CD4-positive, alpha-beta T cell treated with Interleukin-1 beta for 1 hour (primary cell): Measurements from ENCODE around the gene TES.

ENCODE experiments used
- DNase-seq, 2 donors: peaks; one replicate each; pipeline ENCODE4 v3.0.0-alpha.2; 2020 to 2022

The TES gene

GRCh38 chr7:116251675-116252074 is 41.3 kb downstream of the TES start:
- no peak for DNase-seq

- DNase-seq = no peak
Observed at GRCh38 chr7:116252249-116252648, 41.9 kb downstream of the TES start.

GRCh38 chr7:116257156-116257555 is 46.8 kb downstream of the TES start:
- DNase-seq = no peak

GRCh38 chr7:116258734-116259133 is 48.4 kb downstream of the TES start:
- DNase-seq = peak; percentile 11 to 57

- no peak for DNase-seq
Observed at GRCh38 chr7:116259156-116259870, 49.0 kb downstream of the TES start.

GRCh38 chr7:116259871-116260440 is 49.6 kb downstream of the TES start:
- DNase-seq = no peak

GRCh38 chr7:116261904-116262303 is 51.6 kb downstream of the TES start:
- no peak for DNase-seq

- no peak for DNase-seq
Observed at GRCh38 chr7:116265881-116266280, 55.5 kb downstream of the TES start.

- DNase-seq = no peak
Observed at GRCh38 chr7:116269466-116269865, 59.1 kb downstream of the TES start.

GRCh38 chr7:116271161-116271913 is 61.0 kb downstream of the TES start:
- no peak for DNase-seq

- DNase-seq = no peak
Observed at GRCh38 chr7:116271963-116272886, 61.9 kb downstream of the TES start.

GRCh38 chr7:116273283-116273917 is 63.1 kb downstream of the TES start:
- DNase-seq = no peak

- no peak for DNase-seq
Observed at GRCh38 chr7:116273918-116274301, 63.6 kb downstream of the TES start.

- no peak for DNase-seq
Observed at GRCh38 chr7:116277070-116277469, 66.7 kb downstream of the TES start.

- no peak for DNase-seq
Observed at GRCh38 chr7:116279217-116279616, 68.9 kb downstream of the TES start.

GRCh38 chr7:116280803-116281202 is 70.5 kb downstream of the TES start:
- DNase-seq = no peak

GRCh38 chr7:116283595-116284204 is 73.4 kb downstream of the TES start:
- no peak for DNase-seq

GRCh38 chr7:116284390-116284789 is 74.1 kb downstream of the TES start:
- DNase-seq = no peak

- DNase-seq = no peak
Observed at GRCh38 chr7:116285252-116285651, 74.9 kb downstream of the TES start.

- no peak for DNase-seq
Observed at GRCh38 chr7:116290740-116291139, 80.4 kb downstream of the TES start.

- no peak for DNase-seq
Observed at GRCh38 chr7:116291937-116292336, 81.6 kb downstream of the TES start.

- DNase-seq = no peak
Observed at GRCh38 chr7:116292381-116292780, 82.0 kb downstream of the TES start.
